MM.1S (cell line): Measurements from ENCODE around the gene NOL4L.

ENCODE experiments used
- CTCF ChIP-seq: fragments of 300-600 bp; sonication (generic); IDR thresholded peaks from 2 replicates; pipeline ENCODE4 v1.5.1; 2016; ENCODE audit warnings: antibody characterized with exemption, low read length, mixed read lengths
- EZH2 ChIP-seq: fragments of 300-600 bp; sonication (generic); optimal IDR thresholded peaks from 2 replicates; pipeline ENCODE3; 2017; ENCODE audit warnings: low read depth, mild to moderate bottlenecking, antibody characterized with exemption, low read length, mixed read lengths
- EZH2phosphoT487 ChIP-seq: fragments of 300-600 bp; sonication (generic); IDR thresholded peaks from 2 replicates; pipeline ENCODE4 v1.6.1; 2018; ENCODE audit warnings: antibody characterized with exemption, low read length

- TF ChIP-seq CTCF: no peak
- no peak for TF ChIP-seq EZH2
- no peak for TF ChIP-seq EZH2phosphoT487
Observed at GRCh38 chr20:32544893-32545840, 40.0 kb downstream of the NOL4L start.
